Measurements from ENCODE around the gene EIF2A. TPM values are rescaled to one million over a fixed set of nuclear protein-coding genes. Genes with fewer than 3 reads are reported as not detected.

EIF2A gene
- polyA plus RNA-seq, 1 of the 3 experiments (the other 2 are of a cell fraction), result 67.0 TPM

- Histone ChIP-seq H2AFZ (ENCODE audit: low read depth) (no peak overlapping the region), H3K9ac (no peak overlapping the region), H3K4me1 (ENCODE audit: control insufficient read depth in 1 of 2, insufficient read depth in 2 of 2, low read depth in 1 of 2, low read length in 1 of 2) (no peaks in the 10 kb centered on the region), H3K27me3 (ENCODE audit: insufficient read depth) (no peaks in the 10 kb centered on the region), H3K36me3 (replicated peaks in 1 of 2; ENCODE audit: control insufficient read depth in 1 of 2, insufficient read depth in 2 of 2, low read length in 1 of 2) (no peaks in the 10 kb centered on the region), H3K27ac (ENCODE audit: low read depth in 2 of 2, low read length in 1 of 2) (no peak overlapping the region), H4K20me1 (ENCODE audit: insufficient read depth) (no peaks in the 10 kb centered on the region), H3K9me2 (no peaks in the 10 kb centered on the region), H3K9me3 (no peaks in the 10 kb centered on the region), H3F3A (replicated peaks; ENCODE audit: insufficient read depth) (no peaks in the 10 kb centered on the region), H3K79me2 (ENCODE audit: insufficient read depth) (no peaks in the 10 kb centered on the region), H3K4me3 (ENCODE audit: low read depth in 2 of 2, low read length in 1 of 2) (no peak overlapping the region), H3K4me2 (no peak overlapping the region)
- TF ChIP-seq FOXM1 (IDR thresholded peaks at IDR 0.05; ENCODE audit: low read depth) (no peak), JUND (IDR thresholded peaks at IDR 0.05) (no peak)
- no peak for DNase-seq
- CTCF ChIA-PET, result interaction anchor here (1.0 kb wide), 1 partner anchor 9 kb away, joined by 3 read pairs; no protein-coding TSS in a partner anchor
- POLR2A ChIA-PET, result no interaction called here
- 84% methylated on average over 2 of the region's 2 CpGs for WGBS (ENCODE audit: low lambda C conversion rate)
Measured at GRCh38 chr3:150509780-150510179, 36.8 kb upstream of the EIF2A start.

- 80% methylated on average over 4 of the region's 4 CpGs for WGBS (ENCODE audit: low lambda C conversion rate)
- Histone ChIP-seq H3K27ac (ENCODE audit: low read depth in 2 of 2, low read length in 1 of 2) (no peak overlapping the region), H3F3A (replicated peaks; ENCODE audit: insufficient read depth) (no peaks in the 10 kb centered on the region), H3K9ac (no peak overlapping the region), H3K4me2 (no peak overlapping the region), H3K4me3 (ENCODE audit: low read depth in 2 of 2, low read length in 1 of 2) (no peak overlapping the region), H3K27me3 (ENCODE audit: insufficient read depth) (no peaks in the 10 kb centered on the region), H2AFZ (ENCODE audit: low read depth) (no peak overlapping the region), H3K9me3 (no peaks in the 10 kb centered on the region), H3K36me3 (replicated peaks in 1 of 2; ENCODE audit: control insufficient read depth in 1 of 2, insufficient read depth in 2 of 2, low read length in 1 of 2) (no peaks in the 10 kb centered on the region), H3K9me2 (no peaks in the 10 kb centered on the region), H4K20me1 (ENCODE audit: insufficient read depth) (no peaks in the 10 kb centered on the region), H3K79me2 (ENCODE audit: insufficient read depth) (no peaks in the 10 kb centered on the region), H3K4me1 (ENCODE audit: control insufficient read depth in 1 of 2, insufficient read depth in 2 of 2, low read depth in 1 of 2, low read length in 1 of 2) (no peaks in the 10 kb centered on the region)
- CTCF ChIA-PET, result no interaction called here
- TF ChIP-seq PBX3 (IDR thresholded peaks at IDR 0.05), result no peak
- TF ChIP-seq GABPA (IDR thresholded peaks at IDR 0.05; ENCODE audit: low read depth), result no peak
- no peak for TF ChIP-seq YY1 (IDR thresholded peaks at IDR 0.05; ENCODE audit: low read depth)
- no peak for TF ChIP-seq CHD2 (IDR thresholded peaks at IDR 0.05; ENCODE audit: low read length, partially characterized antibody)
- no peak for TF ChIP-seq MEF2A (IDR thresholded peaks at IDR 0.05; ENCODE audit: borderline replicate concordance, low read depth)
- TF ChIP-seq EP300 (IDR thresholded peaks at IDR 0.05; ENCODE audit: borderline replicate concordance in 1 of 2, low read depth in 1 of 2, low read length in 1 of 2), result no peak
- TF ChIP-seq MAX (IDR thresholded peaks at IDR 0.05; ENCODE audit: low read depth), result no peak
- no peak for TF ChIP-seq SIN3A (IDR thresholded peaks at IDR 0.05; ENCODE audit: borderline replicate concordance, low read depth, low read length)
- no peak for TF ChIP-seq EZH2phosphoT487 (IDR thresholded peaks at IDR 0.05; ENCODE audit: borderline replicate concordance, low read depth)
- TF ChIP-seq RXRA (IDR thresholded peaks at IDR 0.05; ENCODE audit: borderline replicate concordance, low read depth), result no peak
- no peak for TF ChIP-seq USF1 (IDR thresholded peaks at IDR 0.05; ENCODE audit: borderline replicate concordance, low read depth)
- POLR2A ChIA-PET, result no interaction called here
- no peak for DNase-seq
Measured at GRCh38 chr3:150511122-150511821, 35.3 kb upstream of the EIF2A start.

Data from SK-N-SH (cell line).